Loucy (cell line): ENCODE data around the gene EGF.

Experiments used
- H2AFZ ChIP-seq: fragments of 200-600 bp; sonication (generic); 2 replicates; pipeline ENCODE4 v1.6.0; 2016; ENCODE audit warnings: antibody characterized with exemption, mild to moderate bottlenecking, low read length, moderate library complexity
- H3F3A ChIP-seq: fragments of 200-600 bp; 2 replicates; pipeline ENCODE4 v1.6.0; 2016; ENCODE audit warnings: antibody characterized with exemption, low read depth, mild to moderate bottlenecking
- H3K27me3 ChIP-seq: fragments of 200-600 bp; sonication (generic); 2 replicates; pipeline ENCODE4 v1.6.1; 2014; ENCODE audit warnings: low read length, mild to moderate bottlenecking; ENCODE audit not compliant: insufficient read depth, poor library complexity, severe bottlenecking
- H3K36me3 ChIP-seq: fragments of 200-600 bp; sonication (generic); 2 replicates; pipeline ENCODE4 v1.6.1; 2016; ENCODE audit warnings: low read length; ENCODE audit not compliant: insufficient read depth
- H3K4me1 ChIP-seq: fragments of 200-600 bp; sonication (generic); 2 replicates; pipeline ENCODE4 v1.5.1; 2014; ENCODE audit warnings: low read length, mild to moderate bottlenecking; ENCODE audit not compliant: insufficient read depth, poor library complexity, severe bottlenecking
- H3K4me2 ChIP-seq: fragments of 200-600 bp; sonication (generic); 2 replicates; pipeline ENCODE4 v1.6.0; 2014; ENCODE audit warnings: antibody characterized with exemption, low read length, low read depth, mild to moderate bottlenecking; ENCODE audit not compliant: poor library complexity, severe bottlenecking
- H3K4me3 ChIP-seq: fragments of 200-600 bp; sonication (generic); 2 replicates; pipeline ENCODE4 v1.5.1; 2014; ENCODE audit warnings: low read length, mild to moderate bottlenecking, mixed read lengths; ENCODE audit not compliant: poor library complexity, severe bottlenecking
- H3K79me2 ChIP-seq: fragments of 200-600 bp; sonication (generic); 2 replicates; pipeline ENCODE4 v1.6.1; 2014; ENCODE audit warnings: low read length; ENCODE audit not compliant: insufficient read depth
- H3K9ac ChIP-seq: fragments of 200-600 bp; sonication (generic); 2 replicates; pipeline ENCODE4 v1.6.0; 2014; ENCODE audit warnings: mild to moderate bottlenecking, low read depth, low read length, moderate library complexity; ENCODE audit not compliant: poor library complexity, severe bottlenecking
- H3K9me2 ChIP-seq: fragments of 200-600 bp; sonication (generic); replicated peaks from 2 replicates; pipeline ENCODE4 v1.6.1; 2016; ENCODE audit warnings: low read depth, low read length, mixed read lengths
- H3K9me3 ChIP-seq: fragments of 200-600 bp; sonication (generic); 2 replicates; pipeline ENCODE4 v1.6.1; 2014; ENCODE audit warnings: mild to moderate bottlenecking, antibody characterized with exemption, low read length, low read depth; ENCODE audit not compliant: insufficient read depth
- H4K20me1 ChIP-seq: fragments of 200-600 bp; sonication (generic); 2 replicates; pipeline ENCODE4 v1.6.0; 2014; ENCODE audit warnings: antibody characterized with exemption, low read length, mild to moderate bottlenecking; ENCODE audit not compliant: insufficient read depth, poor library complexity, severe bottlenecking
- EZH2phosphoT487 ChIP-seq: fragments of 200-600 bp; IDR thresholded peaks from 2 replicates; pipeline ENCODE4 v1.6.1; 2018; ENCODE audit warnings: antibody characterized with exemption, mild to moderate bottlenecking, moderate library complexity, borderline replicate concordance
- TF ChIP-seq, protein P1 (sequence below): fragments of 200-600 bp; sonication (generic); conservative IDR thresholded peaks from 2 replicates; pipeline ENCODE4 v1.5.1; 2014; ENCODE audit warnings: mild to moderate bottlenecking, antibody characterized with exemption, low read length

Gene EGF

DNA sequence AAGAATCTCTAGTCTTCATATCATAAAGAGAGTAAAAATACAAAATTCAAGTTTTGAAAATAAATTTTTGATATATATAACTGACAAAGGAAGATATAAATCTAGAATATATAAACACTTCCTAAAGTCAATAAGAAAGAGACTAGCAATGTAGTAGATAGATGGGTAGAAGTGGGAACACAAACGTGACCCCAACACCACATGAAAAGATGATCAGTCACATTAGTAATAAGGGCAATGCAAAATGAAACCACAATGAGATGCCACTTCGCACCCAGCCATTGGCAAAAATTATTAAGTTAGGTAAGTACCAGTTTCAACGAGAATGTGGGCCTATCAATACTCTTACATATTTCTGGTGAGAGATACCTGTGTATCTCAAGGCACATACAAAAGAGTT lies 106.5 kb downstream of the EGF start:
- Histone ChIP-seq H2AFZ (no peak overlapping the region), H3K36me3 (no peaks in the 10 kb centered on the region), H3K27me3 (no peaks in the 10 kb centered on the region), H3F3A (no peaks in the 10 kb centered on the region), H3K79me2 (no peaks in the 10 kb centered on the region), H4K20me1 (no peaks in the 10 kb centered on the region), H3K9ac (no peak overlapping the region), H3K4me2 (no peak overlapping the region), H3K9me2 (no peaks in the 10 kb centered on the region), H3K4me3 (no peak overlapping the region), H3K9me3 (no peaks in the 10 kb centered on the region), H3K4me1 (no peaks in the 10 kb centered on the region)
- no peak for TF ChIP-seq EZH2phosphoT487
- TF ChIP-seq, protein P1, sequence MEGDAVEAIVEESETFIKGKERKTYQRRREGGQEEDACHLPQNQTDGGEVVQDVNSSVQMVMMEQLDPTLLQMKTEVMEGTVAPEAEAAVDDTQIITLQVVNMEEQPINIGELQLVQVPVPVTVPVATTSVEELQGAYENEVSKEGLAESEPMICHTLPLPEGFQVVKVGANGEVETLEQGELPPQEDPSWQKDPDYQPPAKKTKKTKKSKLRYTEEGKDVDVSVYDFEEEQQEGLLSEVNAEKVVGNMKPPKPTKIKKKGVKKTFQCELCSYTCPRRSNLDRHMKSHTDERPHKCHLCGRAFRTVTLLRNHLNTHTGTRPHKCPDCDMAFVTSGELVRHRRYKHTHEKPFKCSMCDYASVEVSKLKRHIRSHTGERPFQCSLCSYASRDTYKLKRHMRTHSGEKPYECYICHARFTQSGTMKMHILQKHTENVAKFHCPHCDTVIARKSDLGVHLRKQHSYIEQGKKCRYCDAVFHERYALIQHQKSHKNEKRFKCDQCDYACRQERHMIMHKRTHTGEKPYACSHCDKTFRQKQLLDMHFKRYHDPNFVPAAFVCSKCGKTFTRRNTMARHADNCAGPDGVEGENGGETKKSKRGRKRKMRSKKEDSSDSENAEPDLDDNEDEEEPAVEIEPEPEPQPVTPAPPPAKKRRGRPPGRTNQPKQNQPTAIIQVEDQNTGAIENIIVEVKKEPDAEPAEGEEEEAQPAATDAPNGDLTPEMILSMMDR: no peak

DNA sequence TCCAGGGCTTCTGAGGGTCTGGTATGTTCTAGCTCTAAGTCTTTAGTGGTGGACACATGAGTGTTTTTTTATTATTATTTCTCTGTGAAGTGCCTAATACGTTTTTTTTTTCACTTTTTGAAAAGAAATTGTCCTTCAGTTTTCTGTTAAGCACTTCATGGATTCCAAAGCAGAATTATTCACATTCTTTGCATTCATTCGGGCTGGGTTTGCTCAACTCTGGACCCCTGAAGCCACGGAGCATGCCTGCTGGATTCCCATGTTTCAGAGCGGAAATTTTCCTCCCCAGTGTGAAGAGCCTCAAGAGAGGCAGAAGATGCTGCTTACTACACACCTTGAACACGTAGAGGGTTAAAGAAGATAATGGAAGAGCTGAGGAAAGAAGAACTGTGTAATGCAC lies 107.5 kb downstream of the EGF start:
- H2AFZ ChIP-seq: no peak overlapping the region
- H3F3A ChIP-seq: no peaks in the 10 kb centered on the region
- no peak overlapping the region for H3K4me3 ChIP-seq
- no peaks in the 10 kb centered on the region for H3K79me2 ChIP-seq
- no peaks in the 10 kb centered on the region for H3K36me3 ChIP-seq
- no peaks in the 10 kb centered on the region for H3K9me2 ChIP-seq
- H3K4me1 ChIP-seq: no peaks in the 10 kb centered on the region
- H4K20me1 ChIP-seq: no peaks in the 10 kb centered on the region
- no peak overlapping the region for H3K4me2 ChIP-seq
- TF ChIP-seq, protein P1: no peak
- TF ChIP-seq EZH2phosphoT487: no peak
- no peaks in the 10 kb centered on the region for H3K27me3 ChIP-seq
- no peaks in the 10 kb centered on the region for H3K9me3 ChIP-seq
- H3K9ac ChIP-seq: no peak overlapping the region

DNA sequence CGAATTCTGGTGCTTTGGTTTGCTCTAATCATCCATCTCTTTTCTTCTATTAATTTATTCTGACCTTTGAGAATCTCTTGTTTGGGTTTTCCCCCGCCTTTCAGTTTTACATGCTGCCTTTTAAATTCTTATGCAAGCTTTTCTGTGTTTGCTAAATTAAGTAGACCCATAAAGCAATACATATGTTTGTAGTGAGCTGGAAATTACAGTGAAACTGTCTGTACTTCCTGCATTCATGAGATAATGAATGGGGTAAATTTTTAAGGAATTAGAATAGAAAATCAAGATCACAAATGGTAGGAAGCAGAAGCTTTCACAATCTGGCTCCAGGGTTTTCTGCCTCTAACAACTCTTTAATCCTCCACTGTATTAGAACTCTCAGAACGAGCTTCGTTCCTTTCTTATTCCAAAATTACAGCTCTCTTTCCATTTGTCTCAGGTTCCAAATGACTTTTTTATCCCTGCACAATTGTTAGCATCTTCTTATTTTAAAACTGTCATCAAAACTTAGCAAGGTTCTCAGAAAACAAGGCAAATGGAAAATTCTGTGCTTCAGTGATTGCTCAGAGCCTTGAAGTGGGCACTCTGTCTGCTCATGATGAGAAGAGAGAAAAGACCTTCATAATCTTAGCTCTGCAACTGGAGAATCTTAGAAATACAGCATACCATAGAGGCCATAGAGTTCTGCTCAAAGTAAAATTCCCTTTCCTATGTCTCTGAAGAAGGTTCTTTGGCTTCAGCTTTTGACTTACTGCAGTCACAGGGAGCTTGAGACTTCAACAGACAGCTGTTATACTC lies 108.2 kb downstream of the EGF start:
- Histone ChIP-seq H3F3A (no peaks in the 10 kb centered on the region), H4K20me1 (no peaks in the 10 kb centered on the region), H3K36me3 (no peaks in the 10 kb centered on the region), H3K9me2 (no peaks in the 10 kb centered on the region), H3K79me2 (no peaks in the 10 kb centered on the region), H3K4me1 (no peaks in the 10 kb centered on the region), H3K4me3 (no peak overlapping the region), H3K9me3 (no peaks in the 10 kb centered on the region), H2AFZ (0 out of 2 replicates have a peak overlapping the region, but pooled peaks have one; percentile 25), H3K27me3 (no peaks in the 10 kb centered on the region), H3K9ac (no peak overlapping the region), H3K4me2 (no peak overlapping the region)
- TF ChIP-seq, protein P1: no peak
- TF ChIP-seq EZH2phosphoT487: no peak
